NCI-H2171 treated with DMSO at 0.1 percent for 48 hours (cell line): Measurements from ENCODE around the gene THRAP3.

Experiments used
- DNase-seq: peaks from one replicate; lab custom pipeline; 2025; lab: John Stamatoyannopoulos, UW

The THRAP3 gene

DNA sequence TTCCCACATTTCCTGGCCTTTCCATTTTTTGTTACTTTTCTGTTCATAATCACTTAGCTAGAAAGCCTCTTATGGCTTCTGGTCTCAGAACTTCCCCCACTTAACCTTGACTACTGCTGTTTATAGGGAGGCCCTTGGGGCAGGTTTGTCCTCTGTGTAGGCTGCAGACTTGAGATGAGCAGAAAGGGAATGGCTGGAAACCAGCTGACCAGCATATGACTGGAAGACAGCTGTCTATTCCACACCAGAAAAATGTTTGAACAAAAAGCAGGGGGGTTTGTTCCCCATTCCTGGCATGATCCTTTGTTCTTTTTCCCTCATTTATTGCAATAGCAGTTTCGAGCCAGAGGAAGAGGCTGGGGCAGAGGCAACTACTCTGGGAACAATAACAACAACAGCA is 77.0 kb downstream of the THRAP3 start:
- no peak for DNase-seq

- no peak for DNase-seq
These were observed 79.0 kb downstream of the THRAP3 start for GRCh38 chr1:36303244-36303643.

GRCh38 chr1:36303650-36304360 is 79.6 kb downstream of the THRAP3 start:
- no peak for DNase-seq

GRCh38 chr1:36304521-36304920 is 80.3 kb downstream of the THRAP3 start:
- no peak for DNase-seq

DNA sequence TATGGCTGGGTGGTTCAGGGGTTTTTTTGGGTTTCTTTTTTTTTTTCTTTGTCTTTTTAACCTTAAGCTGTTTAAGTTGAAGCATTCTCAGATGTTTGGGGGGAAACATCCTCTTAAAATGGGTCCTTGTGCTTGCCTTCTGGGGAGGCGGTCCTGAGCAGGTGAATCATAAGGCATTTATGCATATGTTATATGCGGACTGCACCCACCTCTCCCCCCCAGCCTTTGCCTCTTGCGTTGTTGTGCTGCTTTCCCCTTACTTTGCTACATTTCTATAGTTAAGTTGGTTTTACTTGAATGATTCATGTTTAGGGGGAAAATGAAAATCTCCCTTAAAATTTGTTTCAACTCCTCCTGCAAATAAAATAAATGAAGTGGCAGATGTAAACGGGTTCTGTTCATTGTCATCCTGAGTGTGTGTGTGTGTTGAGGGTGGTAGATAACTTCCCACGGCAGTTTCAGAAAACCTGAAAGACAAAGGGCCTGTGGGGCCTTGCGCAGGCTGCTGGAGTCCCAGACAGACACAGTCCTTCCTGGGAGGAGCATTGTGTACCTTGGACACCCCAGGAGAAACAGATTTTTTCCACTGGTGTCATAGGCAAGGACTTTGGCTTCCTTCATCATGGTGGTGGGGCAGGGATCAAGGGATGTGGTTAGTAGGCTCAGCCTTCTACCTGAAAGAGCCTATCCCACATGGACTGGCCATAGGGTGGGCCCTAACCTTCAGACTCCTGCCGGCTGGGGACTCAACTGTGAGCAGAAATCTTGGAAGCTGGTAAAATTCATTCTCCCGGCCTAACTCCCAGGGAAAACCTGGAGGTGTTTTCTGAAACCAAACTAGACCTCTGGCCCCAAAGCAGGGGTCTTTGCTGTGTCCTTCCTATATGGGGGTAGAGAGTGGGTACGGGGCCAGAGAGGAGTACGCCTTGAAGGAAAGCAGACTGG is 81.0 kb downstream of the THRAP3 start:
- DNase-seq: no peak

GRCh38 chr1:36305915-36306209 is 81.6 kb downstream of the THRAP3 start:
- no peak for DNase-seq

DNA sequence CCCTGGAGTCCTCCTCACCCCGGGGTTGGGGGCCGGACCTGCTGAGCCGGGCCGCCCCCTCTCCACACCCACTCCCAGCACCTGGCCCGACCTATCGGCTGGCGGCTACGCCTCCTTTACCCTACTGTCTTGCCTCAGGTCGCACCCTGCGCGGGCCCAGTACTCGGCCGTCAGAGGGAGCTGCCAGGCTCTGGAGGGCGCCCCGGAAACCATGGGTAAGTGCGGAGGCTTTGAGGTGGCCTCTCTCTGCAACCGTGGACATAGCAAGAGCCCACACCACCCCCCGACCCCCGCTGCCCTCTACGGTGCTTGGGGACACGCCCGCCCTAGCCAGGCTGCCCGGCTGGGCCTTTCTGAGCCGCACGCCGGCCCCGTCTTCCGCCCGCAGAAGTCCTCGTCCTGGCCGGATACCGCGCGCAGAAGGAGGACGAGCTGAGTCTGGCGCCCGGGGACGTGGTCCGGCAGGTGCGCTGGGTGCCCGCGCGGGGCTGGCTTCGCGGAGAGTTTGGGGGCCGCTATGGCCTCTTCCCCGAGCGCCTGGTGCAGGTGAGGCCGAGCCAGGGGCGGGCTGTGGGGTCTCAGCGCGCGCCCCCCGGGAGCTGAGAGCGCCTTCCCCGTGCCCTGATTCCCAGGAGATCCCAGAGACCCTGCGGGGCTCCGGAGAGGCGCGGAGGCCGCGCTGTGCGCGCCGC is 82.1 kb downstream of the THRAP3 start, which contains the start of gene SH3D21:
Gene SH3D21 (plus strand): TSS at position 159 of the 692 bp plus-strand sequence. CDS start 53 bp downstream, at position 212.
- peak; percentile 59 for DNase-seq

DNA sequence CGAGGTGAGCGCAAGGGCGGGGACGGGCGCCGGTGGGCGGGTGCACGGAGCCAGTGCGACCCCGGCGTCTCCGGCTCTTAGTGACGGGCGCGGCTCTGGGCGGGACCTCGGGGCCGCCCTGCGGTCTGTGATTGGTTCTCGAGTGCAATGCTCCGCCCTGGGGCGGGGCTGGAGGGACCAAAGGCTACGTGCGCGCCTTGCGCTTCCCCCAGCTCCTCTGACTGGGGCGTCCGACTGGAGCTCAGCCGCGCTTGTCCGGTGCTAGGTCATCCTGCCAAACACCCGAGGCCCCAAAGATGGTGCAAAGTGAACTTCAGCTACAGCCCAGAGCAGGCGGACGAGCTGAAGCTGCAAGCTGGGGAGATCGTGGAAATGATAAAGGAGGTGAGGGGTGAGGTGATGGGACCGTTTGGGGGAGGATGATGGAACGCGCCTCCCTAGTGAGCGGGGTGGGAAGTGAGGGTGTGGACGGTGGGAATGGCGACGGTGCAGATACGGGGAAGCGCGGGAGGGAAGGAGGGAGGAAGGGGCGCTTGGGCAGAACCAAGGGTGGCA is 82.7 kb downstream of the THRAP3 start:
- peak; percentile 91 for DNase-seq

- no peak for DNase-seq
These were observed 83.5 kb downstream of the THRAP3 start for GRCh38 chr1:36307601-36308330.

DNA sequence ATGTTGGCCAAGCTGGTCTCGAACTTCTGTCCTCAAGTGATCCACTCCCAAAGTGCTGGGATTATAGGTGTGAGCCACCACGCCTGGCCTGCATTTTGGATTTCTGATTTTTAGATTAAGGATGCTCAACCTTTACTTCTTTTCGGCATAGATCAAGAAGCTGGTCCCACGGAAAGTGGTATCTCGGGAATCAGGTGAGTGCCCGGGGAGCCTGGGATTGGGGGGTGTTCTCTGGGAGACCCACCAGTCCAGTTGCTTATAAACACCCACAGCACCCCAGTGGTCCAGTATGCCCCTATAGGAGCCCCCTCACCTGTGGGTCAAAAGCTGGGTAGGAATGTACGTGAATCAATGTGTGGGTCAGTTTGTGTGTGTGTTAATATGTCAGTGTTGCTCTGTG is 85.2 kb downstream of the THRAP3 start:
- no peak for DNase-seq

- DNase-seq: no peak
These were observed 96.1 kb downstream of the THRAP3 start for GRCh38 chr1:36320291-36320761.

DNA sequence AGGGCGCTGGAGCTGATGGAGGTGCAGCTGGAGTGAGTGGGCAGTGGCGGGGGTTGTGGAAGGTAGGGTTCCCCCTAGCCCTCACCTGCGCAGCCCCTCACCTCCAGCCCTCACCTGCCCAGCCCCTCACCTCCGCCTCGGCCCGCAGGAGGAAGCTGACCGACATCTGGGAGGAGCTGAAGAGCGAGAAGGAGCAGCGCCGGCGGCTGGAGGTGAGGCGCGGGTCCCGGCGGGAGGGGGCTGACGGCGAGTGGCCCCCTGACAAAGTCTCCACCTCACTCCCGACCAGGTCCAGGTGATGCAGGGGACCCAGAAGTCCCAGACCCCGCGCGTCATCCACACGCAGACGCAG is 96.5 kb downstream of the THRAP3 start:
- no peak for DNase-seq

DNA sequence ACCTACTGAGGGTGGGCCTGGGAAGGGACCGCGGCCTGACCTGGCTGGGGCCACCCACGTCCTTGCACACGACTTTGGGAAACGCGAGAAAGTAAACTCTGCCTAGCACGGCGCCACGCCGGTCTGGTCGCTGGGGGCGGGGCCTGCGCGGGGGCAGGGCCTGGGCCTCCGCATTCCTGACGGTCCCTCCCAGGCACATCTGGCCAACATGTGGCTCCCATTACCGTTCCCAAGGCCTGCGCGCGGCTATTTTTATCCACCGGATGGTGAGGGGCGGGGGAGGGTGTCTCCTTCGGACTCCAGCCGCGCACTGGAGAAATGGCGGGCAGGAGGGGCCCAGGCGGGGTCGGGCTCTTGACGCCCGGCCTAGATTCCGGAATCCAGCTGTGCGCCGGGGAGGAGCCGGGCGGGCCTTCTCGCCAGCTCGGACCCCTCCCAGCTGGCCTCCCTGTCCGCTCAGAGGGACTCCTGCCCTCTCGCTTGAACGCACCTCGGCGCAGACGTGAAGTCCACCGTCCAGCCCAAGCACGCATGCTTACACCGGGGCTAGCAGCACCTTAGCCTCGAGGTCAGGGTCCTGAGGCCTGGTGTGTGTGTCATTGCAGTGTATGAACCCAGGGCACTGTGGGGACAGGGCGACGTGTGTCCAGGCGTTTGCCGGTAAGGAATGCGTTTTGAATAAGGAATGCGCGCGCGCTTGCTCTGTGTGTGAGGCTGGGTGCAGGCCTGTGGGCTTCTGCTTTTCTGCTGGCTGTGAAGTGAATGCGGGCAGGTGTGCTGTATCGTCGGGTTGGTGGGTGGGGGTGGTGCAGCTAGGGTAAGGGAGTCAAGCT is 97.1 kb downstream of the THRAP3 start:
- DNase-seq: no peak

GRCh38 chr1:36322041-36322785 is 98.0 kb downstream of the THRAP3 start:
- DNase-seq: no peak

DNA sequence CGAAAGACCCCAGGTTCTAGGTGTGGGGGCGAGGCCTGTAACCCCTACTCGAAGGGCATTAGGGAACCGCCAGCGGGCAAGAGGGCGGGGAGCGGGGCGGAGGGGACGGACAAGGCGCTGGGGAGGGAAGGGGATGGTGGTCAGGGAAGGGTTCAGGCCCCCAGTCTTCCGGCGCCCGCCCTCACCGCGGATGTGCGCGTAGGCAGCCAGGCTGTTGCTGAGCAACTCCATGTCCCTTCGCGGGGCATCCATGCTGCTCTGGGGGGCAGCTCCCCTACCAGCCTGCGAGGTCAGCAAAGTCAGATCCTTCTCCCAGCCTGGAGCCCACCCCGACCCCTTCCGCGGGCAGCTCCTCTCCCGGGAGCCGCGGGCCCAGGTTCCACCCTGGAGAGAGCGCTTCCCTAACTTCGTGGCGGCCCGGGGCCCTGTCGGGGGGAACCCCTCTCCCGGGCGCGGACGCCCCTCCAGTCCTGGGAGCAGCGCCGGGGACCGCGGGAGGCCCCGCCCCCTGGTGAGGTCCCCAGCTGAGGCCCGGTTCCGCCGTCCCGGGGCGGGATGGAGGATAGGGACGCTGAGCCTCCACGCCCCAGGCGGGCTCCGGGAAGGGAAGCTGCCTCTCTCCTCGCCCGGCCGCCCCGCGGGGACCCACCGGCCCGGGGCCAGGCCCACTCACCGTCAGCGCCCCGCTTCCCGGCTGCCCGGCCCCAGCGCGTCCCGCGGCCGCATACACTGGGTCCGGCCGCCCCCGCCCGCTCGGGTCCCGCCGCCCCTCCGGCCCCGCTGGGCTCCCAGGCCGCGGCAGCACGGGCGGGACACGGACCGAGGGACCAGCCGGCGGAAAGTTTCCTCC is 98.8 kb downstream of the THRAP3 start:
- no peak for DNase-seq

DNA sequence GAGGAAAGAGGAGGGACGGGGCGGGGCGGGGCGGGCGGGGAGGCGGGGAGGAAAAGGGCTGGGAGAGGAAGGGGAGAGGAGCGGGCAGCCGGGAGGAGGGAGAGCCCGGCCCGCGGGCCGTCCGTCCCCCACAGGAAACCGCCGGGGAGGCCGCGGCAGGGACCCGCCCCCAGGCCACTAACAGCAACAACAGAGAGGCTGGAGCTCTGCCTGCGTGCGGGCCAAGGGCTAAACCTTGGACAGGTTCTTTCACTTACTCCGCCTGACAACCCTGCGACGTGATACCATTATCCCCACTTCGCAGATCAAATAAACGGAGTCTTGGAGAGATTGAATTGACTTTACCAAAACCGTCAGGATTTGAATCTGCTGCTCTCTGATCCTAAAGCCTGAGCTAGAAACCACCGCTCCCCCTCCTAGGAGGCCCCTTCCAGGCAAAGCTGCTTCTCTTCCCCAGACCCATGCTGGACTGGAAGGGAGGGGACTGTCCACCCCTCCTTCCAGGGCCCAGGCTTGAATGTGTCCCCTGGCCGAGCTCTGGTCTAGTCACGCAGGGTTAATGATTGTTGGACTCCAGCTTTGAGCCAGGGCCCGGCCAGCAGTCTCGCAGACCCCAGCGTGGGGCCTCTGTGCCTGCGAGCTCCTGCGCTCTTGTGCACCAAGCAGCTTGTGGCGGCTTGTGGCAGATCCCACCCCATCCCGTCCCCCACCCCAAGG is 99.6 kb downstream of the THRAP3 start, which contains the start of gene EVA1B:
Gene EVA1B (minus strand): TSS at position 10 of the 717 bp plus-strand sequence. CDS start 608 bp downstream, outside the sequence.
- no peak for DNase-seq

DNA sequence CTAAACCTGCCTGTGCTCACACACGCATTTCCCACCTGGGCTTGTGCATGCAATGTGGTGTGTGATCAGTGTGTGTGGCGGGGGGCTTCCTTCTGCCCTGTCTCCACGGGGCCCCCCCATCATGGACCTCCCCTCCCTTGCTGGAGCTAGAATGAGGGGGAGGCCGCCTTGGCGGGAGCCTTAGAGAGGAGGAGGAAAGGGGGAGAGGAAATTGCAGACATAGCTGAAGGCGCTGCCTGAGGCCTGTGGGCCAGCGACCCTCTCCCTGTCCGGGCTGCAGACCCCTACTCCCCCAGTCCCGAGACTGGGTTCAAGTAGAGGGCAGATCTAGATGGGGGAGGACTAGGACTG is 100.1 kb downstream of the THRAP3 start:
- DNase-seq: no peak

GRCh38 chr1:36326499-36326898 is 102.3 kb downstream of the THRAP3 start:
- DNase-seq: no peak
